Endothelial cell of umbilical vein (primary cell): ENCODE data around the gene NPLOC4. TPM values are rescaled to one million over a fixed set of nuclear protein-coding genes. Genes with fewer than 3 reads are reported as not detected.

Experiments used
- BruUV-seq: library from RNA; stranded (reverse); fragments of 400-500 nt; replicated peaks from 2 replicates; lab custom pipeline; 2021; lab: Mats Ljungman, UMichigan
- CTCF ChIA-PET: fragments of 300-600, 350-600 bp; sonication (Branson Sonifier 250); formaldehyde crosslinking; loops from one replicate; lab custom pipeline; 2021; ENCODE audit warnings: antibody characterized with exemption, inconsistent platforms; lab: Charles Lee
- POLR2A ChIA-PET: fragments of 300-600, 350-600 bp; sonication (Branson Sonifier 250); formaldehyde crosslinking; loops from one replicate; lab custom pipeline; 2021; ENCODE audit warnings: antibody characterized with exemption, inconsistent platforms; lab: Charles Lee
- DNase-seq: peaks from one replicate; pipeline ENCODE4 v3.0.0-alpha.2; 2011; ENCODE audit warnings: low read depth, low spot score
- FAIRE-seq: peaks from 2 replicates; lab custom pipeline; 2011; peaks lifted over from hg19 to GRCh38; lab: Jason Lieb, UNC
- H2AFZ ChIP-seq: 2 replicates; pipeline ENCODE4 v1.6.0; 2012; ENCODE audit warnings: low read depth, low read length, control low read depth, inconsistent platforms
- H3K27ac ChIP-seq: 2 replicates; pipeline ENCODE4 v1.5.1; 2011; ENCODE audit warnings: low read depth, mild to moderate bottlenecking, control low read depth, low read length, moderate library complexity; ENCODE audit not compliant: insufficient read depth
- H3K27me3 ChIP-seq, 2 experiments: 2 replicates each; pipeline versions ENCODE4 v1.6.0 to v1.6.1; 2011; ENCODE audit warnings: low read length in 2 of 2, mixed read lengths in 1 of 2; ENCODE audit not compliant: control insufficient read depth in 2 of 2, insufficient read depth in 2 of 2
- H3K36me3 ChIP-seq, 2 experiments: 2 replicates in 1 of 2; 3 replicates in 1 of 2; pipeline ENCODE4 v1.5.1; 2011; ENCODE audit warnings: low read length in 2 of 2, mild to moderate bottlenecking in 1 of 2, moderate library complexity in 1 of 2; ENCODE audit not compliant: control insufficient read depth in 2 of 2, insufficient read depth in 2 of 2; ENCODE audit errors: extremely low read depth in 1 of 2
- H3K4me1 ChIP-seq: 3 replicates; pipeline ENCODE4 v1.5.1; 2011; ENCODE audit warnings: mild to moderate bottlenecking, low read length; ENCODE audit not compliant: control insufficient read depth, insufficient read depth; ENCODE audit errors: extremely low read depth
- H3K4me2 ChIP-seq: 2 replicates; pipeline ENCODE4 v1.6.1; 2011; ENCODE audit warnings: low read length, control low read depth, mixed read lengths; ENCODE audit not compliant: insufficient read depth
- H3K4me3 ChIP-seq, 3 experiments: fragments of 200-600 bp in 1 of 3; sonication (generic), shearing (Covaris generic) in 1 of 3; replicated peaks in 1 of 3; 2 replicates each; pipeline ENCODE4 v1.5.1; 2011 to 2016; ENCODE audit warnings: control low read depth in 3 of 3, low read length in 3 of 3, mild to moderate bottlenecking in 2 of 3, inconsistent platforms in 1 of 3, low read depth in 1 of 3, moderate library complexity in 1 of 3; ENCODE audit not compliant: insufficient read depth in 1 of 3
- H3K79me2 ChIP-seq: 2 replicates; pipeline ENCODE4 v1.6.0; 2012; ENCODE audit warnings: low read length, inconsistent platforms; ENCODE audit not compliant: control insufficient read depth, insufficient read depth
- H3K9ac ChIP-seq: replicated peaks from 2 replicates; pipeline ENCODE3; 2011; ENCODE audit warnings: low read length, control low read depth; ENCODE audit not compliant: insufficient read depth; ENCODE audit errors: extremely low read depth
- H3K9me1 ChIP-seq: replicated peaks from 3 replicates; pipeline ENCODE4 v1.6.0; 2011; ENCODE audit warnings: mild to moderate bottlenecking, low read length; ENCODE audit not compliant: control insufficient read depth, insufficient read depth; ENCODE audit errors: extremely low read depth
- H3K9me3 ChIP-seq: replicated peaks from 2 replicates; pipeline ENCODE4 v1.5.1; 2012; ENCODE audit warnings: low read length, inconsistent platforms; ENCODE audit not compliant: control insufficient read depth, insufficient read depth
- H4K20me1 ChIP-seq: replicated peaks from 2 replicates; pipeline ENCODE3; 2011; ENCODE audit warnings: mild to moderate bottlenecking, low read length; ENCODE audit not compliant: control insufficient read depth, insufficient read depth; ENCODE audit errors: extremely low read depth
- CTCF ChIP-seq, 2 donors: IDR thresholded peaks; 1 replicate in 1 of 2; 2 replicates in 1 of 2; pipeline ENCODE4 v1.5.1; 2011; ENCODE audit warnings: low read length in 2 of 2, mild to moderate bottlenecking in 2 of 2, moderate library complexity in 2 of 2, control low read depth in 1 of 2, inconsistent platforms in 1 of 2, low read depth in 1 of 2; ENCODE audit not compliant: insufficient read depth in 1 of 2; ENCODE audit errors: extremely low read depth in 1 of 2
- EZH2 ChIP-seq: IDR thresholded peaks from 2 replicates; pipeline ENCODE4 v1.6.1; 2012; ENCODE audit warnings: borderline replicate concordance, low read depth, mild to moderate bottlenecking, moderate library complexity, low read length, inconsistent platforms; ENCODE audit not compliant: severe bottlenecking
- JUN ChIP-seq: IDR thresholded peaks from 2 replicates; pipeline ENCODE4 v1.6.1; 2011; ENCODE audit warnings: borderline replicate concordance, low read depth; ENCODE audit not compliant: insufficient read length, insufficient read depth
- MAX ChIP-seq: IDR thresholded peaks from 2 replicates; pipeline ENCODE4 v1.6.1; 2011; ENCODE audit not compliant: insufficient read depth, insufficient read length
- MYC ChIP-seq: IDR thresholded peaks from one replicate; pipeline ENCODE4 v1.6.1; 2011; ENCODE audit warnings: mild to moderate bottlenecking, low read depth, low read length
- POLR2A ChIP-seq: IDR thresholded peaks from 2 replicates; pipeline ENCODE4 v1.6.1; 2012; ENCODE audit warnings: low read depth, mild to moderate bottlenecking, control low read depth, low read length
- POLR2AphosphoS5 ChIP-seq: IDR thresholded peaks from 2 replicates; pipeline ENCODE4 v1.6.1; 2012; ENCODE audit warnings: low read depth, mild to moderate bottlenecking, control low read depth, low read length, moderate library complexity; ENCODE audit not compliant: insufficient read depth
- dilution Hi-C: fragments of 300-500 bp; cut with MboI; formaldehyde crosslinking; loops from one replicate; pipeline ENCODE4 v1.15.0; 2019; ENCODE audit warnings: low sequenced_read_pairs; ENCODE audit not compliant: extremely low pct_ligation_motif_present
- intact Hi-C: fragments of 100-400 bp; cut with micrococcal nuclease; formaldehyde crosslinking; loops from one replicate; pipeline ENCODE4 v1.10.0; 2022
- polyA plus RNA-seq, 4 experiments: library from polyadenylated mRNA; depleted of rRNA in 3 of 4; stranded (reverse) in 3 of 4; unstranded in 1 of 4; fragments of >200 nt; gene quantifications; 2 replicates each; pipeline versions ENCODE4 v1.2.1 to v1.2.3, GENCODE V29; 2011 to 2012; ENCODE audit warnings: missing spikeins in 1 of 4
- total RNA-seq: library from RNA; stranded (reverse); gene quantifications from 2 replicates; pipeline ENCODE4 v1.2.3, GENCODE V29; 2021

The NPLOC4 gene
- total and polyA plus RNA-seq, 2 donors (not counting 3 experiments of a cell fraction or from before 2014, with no cell fraction given): 150 to 175 TPM

GRCh38 chr17:81631482-81631881, 5.4 kb downstream of the NPLOC4 start:
- peaks cover 7% of the 10 kb centered on the region for H3K4me1 ChIP-seq
- no peaks in the 10 kb centered on the region for H3K9me3 ChIP-seq
- no peak overlapping the region for H3K4me2 ChIP-seq
- no peaks in the 10 kb centered on the region for H3K9me1 ChIP-seq
- dilution Hi-C loops: no loop called here
- no peak overlapping the region for H2AFZ ChIP-seq
- intact Hi-C loops: no loop called here
- no peaks in the 10 kb centered on the region for H3K27me3 ChIP-seq
- H3K4me3 ChIP-seq: no peak overlapping the region
- no peak overlapping the region for H3K9ac ChIP-seq
- CTCF ChIA-PET: interaction anchor here (1.1 kb wide), 1 partner anchor 10 kb away, joined by 3 read pairs; no protein-coding TSS in a partner anchor
- peaks cover 6% of the 10 kb centered on the region for H4K20me1 ChIP-seq
- TF ChIP-seq MAX: no peak
- no peak for TF ChIP-seq EZH2
- TF ChIP-seq POLR2A: no peak
- TF ChIP-seq MYC: no peak
- TF ChIP-seq JUN: no peak
- no peak for TF ChIP-seq POLR2AphosphoS5
- TF ChIP-seq CTCF (IDR thresholded peaks at IDR 0.05; ENCODE audit: extremely low read depth in 1 of 2, insufficient read depth in 1 of 2, low read depth in 1 of 2, low read length in 2 of 2): no peak
- POLR2A ChIA-PET: no interaction called here
- FAIRE-seq (no peak), DNase-seq (no peak)
- H3K27ac ChIP-seq: no peak overlapping the region
- peaks cover 12 to 14% of the 10 kb centered on the region in 2 experiments for H3K36me3 ChIP-seq
- H3K79me2 ChIP-seq: peaks cover 65% of the 10 kb centered on the region
- no TSS peak for BruUV-seq
